RCC 7860 (cell line): ENCODE results near the gene DEAF1.
A peak's percentile ranks its signal among the peaks of the same experiment; 100 is the strongest.
"Not testable (repeated sequence)": the region's sequence is repeated elsewhere in the genome, so short reads cannot be mapped to it uniquely, and the experiment has no call there.

Experiments used
- DNase-seq: peaks from one replicate; pipeline ENCODE4 v3.0.0-alpha.2; 2015; ENCODE audit warnings: low spot score
- FAIRE-seq: peaks from 2 replicates; lab custom pipeline; 2012; peaks lifted over from hg19 to GRCh38; lab: Jason Lieb, UNC

The DEAF1 gene, protein sequence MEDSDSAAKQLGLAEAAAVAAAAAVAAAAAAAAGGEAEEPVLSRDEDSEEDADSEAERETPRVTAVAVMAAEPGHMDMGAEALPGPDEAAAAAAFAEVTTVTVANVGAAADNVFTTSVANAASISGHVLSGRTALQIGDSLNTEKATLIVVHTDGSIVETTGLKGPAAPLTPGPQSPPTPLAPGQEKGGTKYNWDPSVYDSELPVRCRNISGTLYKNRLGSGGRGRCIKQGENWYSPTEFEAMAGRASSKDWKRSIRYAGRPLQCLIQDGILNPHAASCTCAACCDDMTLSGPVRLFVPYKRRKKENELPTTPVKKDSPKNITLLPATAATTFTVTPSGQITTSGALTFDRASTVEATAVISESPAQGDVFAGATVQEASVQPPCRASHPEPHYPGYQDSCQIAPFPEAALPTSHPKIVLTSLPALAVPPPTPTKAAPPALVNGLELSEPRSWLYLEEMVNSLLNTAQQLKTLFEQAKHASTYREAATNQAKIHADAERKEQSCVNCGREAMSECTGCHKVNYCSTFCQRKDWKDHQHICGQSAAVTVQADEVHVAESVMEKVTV

GRCh38 chr11:694563-695287 is at the start of gene DEAF1:
Gene DEAF1, minus strand, starts transcription at chr11:695222. Its CDS starts 175 bp downstream, at chr11:695047.
- FAIRE-seq (peak; percentile 76), DNase-seq (peak; percentile 91)

- DNase-seq (no peak), FAIRE-seq (no peak)
Measured at GRCh38 chr11:742571-743201, 47.7 kb upstream of the DEAF1 start.

- FAIRE-seq (no peak), DNase-seq (no peak)
Measured at GRCh38 chr11:742156-742546, 47.1 kb upstream of the DEAF1 start.

GRCh38 chr11:737899-738298 is 42.9 kb upstream of the DEAF1 start:
- DNase-seq, FAIRE-seq: not testable (repeated sequence)

DNA sequence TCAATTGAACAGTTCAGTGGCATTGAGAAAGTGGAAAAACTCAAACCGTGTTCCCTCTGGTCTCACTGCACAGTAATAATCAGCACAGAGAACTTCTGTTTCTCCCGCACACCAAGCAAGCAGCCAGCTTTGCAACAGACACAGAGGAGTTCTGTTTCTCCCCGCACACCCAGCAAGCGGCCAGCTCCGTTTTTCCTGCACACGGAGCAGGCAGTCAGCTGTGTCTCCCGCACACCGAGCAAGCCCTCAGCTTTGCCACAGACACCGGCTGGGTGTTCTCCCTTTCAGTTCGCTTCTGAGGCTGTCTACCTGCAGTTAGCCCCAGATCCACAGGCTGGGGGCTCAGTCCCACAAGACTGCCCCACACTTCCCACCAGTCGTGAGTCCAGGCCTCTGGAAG is 42.3 kb upstream of the DEAF1 start:
- no peak for FAIRE-seq
- no peak for DNase-seq

- not testable (repeated sequence) for DNase-seq, FAIRE-seq
Measured at GRCh38 chr11:734541-734940, 39.5 kb upstream of the DEAF1 start.

- no peak for FAIRE-seq
- no peak for DNase-seq
Measured at GRCh38 chr11:733072-733471, 38.0 kb upstream of the DEAF1 start.

GRCh38 chr11:729492-730074 is 34.6 kb upstream of the DEAF1 start:
- DNase-seq (no peak), FAIRE-seq (no peak)

- FAIRE-seq: no peak
- DNase-seq: no peak
Measured at GRCh38 chr11:728901-729491, 34.0 kb upstream of the DEAF1 start.

- FAIRE-seq (peak; percentile 93), DNase-seq (peak; percentile 97)
Measured at GRCh38 chr11:727859-728748, 33.1 kb upstream of the DEAF1 start.

DNA sequence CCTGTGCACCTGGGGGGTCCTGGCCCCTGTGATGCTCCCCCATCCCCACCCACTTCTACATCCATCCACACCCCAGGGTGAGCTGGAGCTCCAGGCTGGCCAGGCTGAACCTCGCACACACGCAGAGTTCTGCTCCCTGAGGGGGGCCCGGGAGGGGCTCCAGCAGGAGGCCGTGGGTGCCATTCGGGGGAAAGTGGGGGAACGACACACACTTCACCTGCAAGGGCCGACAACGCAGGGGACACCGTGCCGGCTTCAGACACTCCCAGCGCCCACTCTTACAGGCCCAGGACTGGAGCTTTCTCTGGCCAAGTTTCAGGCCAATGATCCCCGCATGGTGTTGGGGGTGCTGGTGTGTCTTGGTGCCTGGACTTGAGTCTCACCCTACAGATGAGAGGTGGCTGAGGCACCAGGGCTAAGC is 32.3 kb upstream of the DEAF1 start:
- DNase-seq (no peak), FAIRE-seq (no peak)

DNA sequence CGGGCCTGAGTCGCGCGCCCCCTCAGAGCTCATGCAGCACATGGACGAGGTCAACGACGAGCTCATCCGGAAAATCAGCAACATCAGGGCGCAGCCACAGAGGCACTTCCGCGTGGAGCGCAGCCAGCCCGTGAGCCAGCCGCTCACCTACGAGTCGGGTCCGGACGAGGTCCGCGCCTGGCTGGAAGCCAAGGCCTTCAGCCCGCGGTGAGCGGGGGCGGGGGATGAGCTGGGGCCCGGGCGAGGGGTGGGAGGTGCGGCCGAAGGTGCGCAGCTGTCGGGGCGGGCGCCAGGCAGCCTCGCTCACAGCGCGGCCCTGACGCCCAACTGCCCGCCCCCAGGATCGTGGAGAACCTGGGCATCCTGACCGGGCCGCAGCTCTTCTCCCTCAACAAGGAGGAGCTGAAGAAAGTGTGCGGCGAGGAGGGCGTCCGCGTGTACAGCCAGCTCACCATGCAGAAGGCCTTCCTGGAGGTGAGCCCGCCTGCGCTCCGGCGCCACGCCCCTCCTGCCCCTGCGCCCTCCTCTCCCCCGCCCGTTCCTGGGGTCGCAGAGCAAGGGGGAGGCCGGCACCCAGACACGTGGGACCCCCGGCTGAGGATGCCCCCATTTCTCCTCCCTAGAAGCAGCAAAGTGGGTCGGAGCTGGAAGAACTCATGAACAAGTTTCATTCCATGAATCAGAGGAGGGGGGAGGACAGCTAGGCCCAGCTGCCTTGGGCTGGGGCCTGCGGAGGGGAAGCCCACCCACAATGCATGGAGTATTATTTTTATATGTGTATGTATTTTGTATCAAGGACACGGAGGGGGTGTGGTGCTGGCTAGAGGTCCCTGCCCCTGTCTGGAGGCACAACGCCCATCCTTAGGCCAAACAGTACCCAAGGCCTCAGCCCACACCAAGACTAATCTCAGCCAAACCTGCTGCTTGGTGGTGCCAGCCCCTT is 31.5 kb upstream of the DEAF1 start:
- DNase-seq: no peak
- FAIRE-seq: no peak

GRCh38 chr11:725624-726202 is 30.7 kb upstream of the DEAF1 start:
- DNase-seq (no peak), FAIRE-seq (no peak)

- DNase-seq (no peak), FAIRE-seq (no peak)
Measured at GRCh38 chr11:724778-725386, 29.9 kb upstream of the DEAF1 start.

GRCh38 chr11:724049-724777 is 29.2 kb upstream of the DEAF1 start:
- no peak for DNase-seq
- FAIRE-seq: no peak

DNA sequence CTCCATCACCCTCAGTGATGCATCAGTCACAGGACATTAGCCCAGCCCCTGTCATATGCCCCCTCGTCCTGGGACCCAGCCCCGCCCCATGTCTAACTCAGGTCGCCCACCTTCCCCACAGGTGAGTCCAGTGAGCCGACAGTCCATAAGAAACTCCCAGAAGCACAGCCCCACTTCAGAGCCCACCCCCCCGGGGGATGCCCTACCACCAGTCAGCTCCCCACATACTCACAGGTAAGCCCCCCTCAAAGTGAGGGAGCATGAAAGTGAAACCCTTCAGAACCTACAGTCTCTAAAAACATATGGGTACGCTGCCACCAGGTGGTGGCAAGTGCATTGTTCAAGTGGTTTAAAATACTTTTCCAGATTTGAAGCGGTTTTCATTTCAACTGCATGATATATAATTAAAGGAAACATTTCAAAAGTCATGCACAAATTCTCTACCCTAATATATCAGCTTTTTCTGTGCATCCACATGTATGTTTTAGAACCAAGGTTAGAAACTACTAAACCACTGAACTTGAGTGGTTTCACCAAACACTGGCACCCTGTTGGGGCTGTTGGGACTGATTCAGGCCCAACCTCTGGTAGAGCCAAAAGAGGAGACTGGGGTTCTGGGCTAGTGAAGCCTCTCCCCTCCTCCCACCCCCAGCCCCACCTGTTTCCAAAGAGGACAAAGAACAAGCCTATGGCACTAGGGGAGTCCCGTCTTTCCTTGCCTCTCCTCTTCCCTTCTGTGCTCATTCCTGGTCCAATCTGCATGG is 28.3 kb upstream of the DEAF1 start:
- peak; percentile 28 for DNase-seq
- FAIRE-seq: no peak
